HUES6 (cell line): Measurements from ENCODE around the gene PCSK1.

Experiments
- H3K27ac ChIP-seq: 2 replicates; pipeline ENCODE4 v1.7.0; 2013; ENCODE audit warnings: low read depth, mild to moderate bottlenecking, low read length, inconsistent platforms
- H3K27me3 ChIP-seq: 2 replicates; pipeline ENCODE4 v1.6.1; 2013; ENCODE audit warnings: low read length; ENCODE audit not compliant: control insufficient read depth, insufficient read depth
- H3K36me3 ChIP-seq: 2 replicates; pipeline ENCODE4 v1.6.1; 2013; ENCODE audit warnings: low read length; ENCODE audit not compliant: control insufficient read depth, insufficient read depth
- H3K4me1 ChIP-seq: 2 replicates; pipeline ENCODE4 v1.6.1; 2013; ENCODE audit warnings: low read length; ENCODE audit not compliant: control insufficient read depth, insufficient read depth
- H3K4me3 ChIP-seq: 2 replicates; pipeline ENCODE4 v1.5.1; 2013; ENCODE audit warnings: low read depth, low read length
- H3K9ac ChIP-seq: one replicate; pipeline ENCODE4 v1.6.1; 2013; ENCODE audit warnings: mild to moderate bottlenecking, low read length
- H3K9me3 ChIP-seq: 2 replicates; pipeline ENCODE4 v1.6.1; 2013; ENCODE audit warnings: low read depth, low read length; ENCODE audit not compliant: control insufficient read depth, insufficient read depth

PCSK1 gene

GRCh38 chr5:96426831-96427230 is 6.2 kb downstream of the PCSK1 start:
- H3K27ac ChIP-seq: no peak overlapping the region
- H3K4me1 ChIP-seq: peaks cover 7% of the 10 kb centered on the region; the same call in 1 of the 2 replicates
- H3K4me3 ChIP-seq: no peak overlapping the region
- peaks cover 16% of the 10 kb centered on the region for H3K27me3 ChIP-seq
- H3K9ac ChIP-seq: no peak overlapping the region
- no peaks in the 10 kb centered on the region for H3K36me3 ChIP-seq
- H3K9me3 ChIP-seq: no peaks in the 10 kb centered on the region

GRCh38 chr5:96425443-96425842 is 7.6 kb downstream of the PCSK1 start:
- Histone ChIP-seq H3K4me3 (no peak overlapping the region), H3K9ac (no peak overlapping the region), H3K36me3 (no peaks in the 10 kb centered on the region), H3K9me3 (no peaks in the 10 kb centered on the region), H3K27me3 (0 out of 2 replicates have a peak, but pooled peaks cover 3% of the 10 kb centered on the region), H3K27ac (no peak overlapping the region), H3K4me1 (no peaks in the 10 kb centered on the region)

- H3K4me3 ChIP-seq: no peak overlapping the region
- H3K9ac ChIP-seq: no peak overlapping the region
- peaks cover 4% of the 10 kb centered on the region; the same call in 1 of the 2 replicates for H3K4me1 ChIP-seq
- H3K27me3 ChIP-seq: no peaks in the 10 kb centered on the region
- no peaks in the 10 kb centered on the region for H3K9me3 ChIP-seq
- no peaks in the 10 kb centered on the region for H3K36me3 ChIP-seq
- no peak overlapping the region for H3K27ac ChIP-seq
These were observed 17.2 kb downstream of the PCSK1 start for GRCh38 chr5:96415897-96416296.

- Histone ChIP-seq H3K36me3 (no peaks in the 10 kb centered on the region), H3K4me3 (no peak overlapping the region), H3K9ac (no peak overlapping the region), H3K27me3 (no peaks in the 10 kb centered on the region), H3K27ac (no peak overlapping the region), H3K9me3 (no peaks in the 10 kb centered on the region), H3K4me1 (peaks cover 4% of the 10 kb centered on the region; the same call in 1 of the 2 replicates)
These were observed 20.1 kb downstream of the PCSK1 start for GRCh38 chr5:96412868-96413449.

GRCh38 chr5:96410013-96410412 is 23.0 kb downstream of the PCSK1 start:
- Histone ChIP-seq H3K27me3 (no peaks in the 10 kb centered on the region), H3K9me3 (no peaks in the 10 kb centered on the region), H3K36me3 (no peaks in the 10 kb centered on the region), H3K4me1 (no peaks in the 10 kb centered on the region), H3K27ac (no peak overlapping the region), H3K4me3 (no peak overlapping the region), H3K9ac (no peak overlapping the region)

GRCh38 chr5:96408841-96409538 is 24.1 kb downstream of the PCSK1 start:
- no peaks in the 10 kb centered on the region for H3K9me3 ChIP-seq
- no peaks in the 10 kb centered on the region for H3K36me3 ChIP-seq
- no peaks in the 10 kb centered on the region for H3K27me3 ChIP-seq
- H3K4me3 ChIP-seq: no peak overlapping the region
- H3K27ac ChIP-seq: no peak overlapping the region
- H3K9ac ChIP-seq: no peak overlapping the region
- no peaks in the 10 kb centered on the region for H3K4me1 ChIP-seq

- Histone ChIP-seq H3K9ac (no peak overlapping the region), H3K27ac (no peak overlapping the region), H3K27me3 (no peaks in the 10 kb centered on the region), H3K9me3 (no peaks in the 10 kb centered on the region), H3K36me3 (no peaks in the 10 kb centered on the region), H3K4me3 (no peak overlapping the region), H3K4me1 (no peaks in the 10 kb centered on the region)
These were observed 24.8 kb downstream of the PCSK1 start for GRCh38 chr5:96408210-96408777.

- Histone ChIP-seq H3K27ac (no peak overlapping the region), H3K9me3 (no peaks in the 10 kb centered on the region), H3K27me3 (no peaks in the 10 kb centered on the region), H3K9ac (no peak overlapping the region), H3K4me1 (no peaks in the 10 kb centered on the region), H3K4me3 (no peak overlapping the region), H3K36me3 (no peaks in the 10 kb centered on the region)
These were observed 25.6 kb downstream of the PCSK1 start for GRCh38 chr5:96407436-96407835.

- H3K27ac ChIP-seq: no peak overlapping the region
- no peak overlapping the region for H3K9ac ChIP-seq
- H3K36me3 ChIP-seq: no peaks in the 10 kb centered on the region
- H3K4me1 ChIP-seq: no peaks in the 10 kb centered on the region
- no peaks in the 10 kb centered on the region for H3K27me3 ChIP-seq
- H3K9me3 ChIP-seq: no peaks in the 10 kb centered on the region
- no peak overlapping the region for H3K4me3 ChIP-seq
These were observed 28.7 kb downstream of the PCSK1 start for GRCh38 chr5:96404191-96404867.

GRCh38 chr5:96402500-96402899 is 30.5 kb downstream of the PCSK1 start:
- Histone ChIP-seq H3K9ac (no peak overlapping the region), H3K27me3 (no peaks in the 10 kb centered on the region), H3K4me3 (no peak overlapping the region), H3K36me3 (no peaks in the 10 kb centered on the region), H3K4me1 (no peaks in the 10 kb centered on the region), H3K9me3 (no peaks in the 10 kb centered on the region), H3K27ac (no peak overlapping the region)

- H3K4me3 ChIP-seq: no peak overlapping the region
- no peak overlapping the region for H3K27ac ChIP-seq
These were observed 36.2 kb downstream of the PCSK1 start for GRCh38 chr5:96396878-96397277.

More at GRCh38 chr5:96396878-96397277, 36.2 kb downstream of the PCSK1 start:
- Histone ChIP-seq H3K27me3 (no peaks in the 10 kb centered on the region), H3K4me1 (no peaks in the 10 kb centered on the region), H3K9me3 (no peaks in the 10 kb centered on the region), H3K9ac (no peak overlapping the region), H3K36me3 (no peaks in the 10 kb centered on the region)
